HG03378 (cell line): Measurements from ENCODE around the gene EME1.

Source experiments
- ATAC-seq: cut with Tn5 transposase; IDR thresholded peaks from one replicate; pipeline ENCODE4 v1.9.1; 2021; ENCODE audit warnings: mild to moderate bottlenecking, moderate library complexity; ENCODE audit not compliant: unreplicated experiment

Gene EME1

GRCh38 chr17:50347894-50348291 lies 25.1 kb upstream of the EME1 start:
- no peak for ATAC-seq

GRCh38 chr17:50348522-50349242 lies 24.3 kb upstream of the EME1 start:
- ATAC-seq: no peak

- no peak for ATAC-seq
These were observed 23.8 kb upstream of the EME1 start for GRCh38 chr17:50349243-50349600.

- ATAC-seq: no peak
These were observed 22.3 kb upstream of the EME1 start for GRCh38 chr17:50350733-50351132.

- no peak for ATAC-seq
These were observed 20.8 kb upstream of the EME1 start for GRCh38 chr17:50352072-50352692.

GRCh38 chr17:50352693-50353599 lies 20.1 kb upstream of the EME1 start:
- ATAC-seq: no peak

- ATAC-seq: no peak
These were observed 19.3 kb upstream of the EME1 start for GRCh38 chr17:50353600-50354195.

- no peak for ATAC-seq
These were observed 18.8 kb upstream of the EME1 start for GRCh38 chr17:50354198-50354597.

- no peak for ATAC-seq
These were observed 18.3 kb upstream of the EME1 start for GRCh38 chr17:50354776-50355175.

- ATAC-seq: no peak
These were observed 17.7 kb upstream of the EME1 start for GRCh38 chr17:50355336-50355700.

- ATAC-seq: no peak
These were observed 17.2 kb upstream of the EME1 start for GRCh38 chr17:50355701-50356341.

- no peak for ATAC-seq
These were observed 16.6 kb upstream of the EME1 start for GRCh38 chr17:50356418-50356817.

- ATAC-seq: no peak
These were observed 16.0 kb upstream of the EME1 start for GRCh38 chr17:50356892-50357510.

- no peak for ATAC-seq
These were observed 14.9 kb upstream of the EME1 start for GRCh38 chr17:50358177-50358576.

GRCh38 chr17:50359005-50359699 lies 13.9 kb upstream of the EME1 start:
- ATAC-seq: no peak

GRCh38 chr17:50359998-50360461 lies 13.0 kb upstream of the EME1 start:
- ATAC-seq: no peak

GRCh38 chr17:50360486-50361115 lies 12.4 kb upstream of the EME1 start:
- no peak for ATAC-seq

GRCh38 chr17:50361561-50362480 lies 11.2 kb upstream of the EME1 start:
- ATAC-seq: no peak
